HAP-1 (cell line): ENCODE results near the gene TUBB.
"Not testable (repeated sequence)": the region's sequence is repeated elsewhere in the genome, so short reads cannot be mapped to it uniquely, and the experiment has no call there.

Source experiments
- DNase-seq, 2 experiments: peaks; one replicate each; pipeline ENCODE4 v3.0.0-alpha.2; 2016 to 2020; ENCODE audit warnings: low spot score in 2 of 2
- H3K27me3 ChIP-seq: fragments of 250-450 bp; sonication (Bioruptor Pico); 2 replicates; pipeline ENCODE4 v1.5.1; 2020; ENCODE audit warnings: low read depth, mild to moderate bottlenecking, moderate library complexity
- H3K36me3 ChIP-seq: fragments of 250-450 bp; sonication (Bioruptor Pico); replicated peaks from 2 replicates; pipeline ENCODE4 v1.5.1; 2020; ENCODE audit warnings: mild to moderate bottlenecking
- H3K4me1 ChIP-seq: fragments of 250-450 bp; sonication (Bioruptor Pico); 2 replicates; pipeline ENCODE4 v1.5.1; 2020; ENCODE audit warnings: mild to moderate bottlenecking
- H3K4me3 ChIP-seq: fragments of 250-450 bp; sonication (Bioruptor Pico); 2 replicates; pipeline ENCODE4 v1.5.1; 2020; ENCODE audit warnings: mild to moderate bottlenecking, moderate library complexity
- H3K9me3 ChIP-seq: fragments of 250-450 bp; sonication (Bioruptor Pico); 2 replicates; pipeline ENCODE4 v1.5.1; 2020; ENCODE audit warnings: mild to moderate bottlenecking, moderate library complexity
- in situ Hi-C: fragments of 300-500 bp; cut with MboI; formaldehyde crosslinking; loops from 3 replicates; pipeline ENCODE4 v1.14.3; 2020; ENCODE audit warnings: low sequenced_read_pairs, inconsistent platforms, mixed read lengths

TUBB gene

DNA sequence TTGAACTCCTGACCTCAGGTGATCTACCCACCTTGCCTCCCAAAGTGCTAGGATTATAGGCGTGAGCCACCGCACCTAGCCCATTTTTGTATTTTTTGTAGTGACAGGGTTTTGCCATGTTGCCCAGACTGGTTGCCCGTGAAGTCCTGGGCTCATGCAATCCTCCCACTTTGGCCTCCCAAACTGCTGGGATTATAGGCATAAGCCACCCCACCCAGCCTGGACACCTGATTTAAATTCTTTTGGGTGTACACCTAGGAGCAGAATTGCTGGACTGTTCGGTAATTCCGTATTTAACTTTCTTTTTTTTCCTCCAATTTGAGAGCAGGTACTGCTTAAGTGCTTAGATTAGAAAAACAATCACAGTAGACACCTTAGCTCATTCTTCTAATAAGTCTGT, 23.7 kb upstream of the TUBB start:
- DNase-seq: no peak
- Histone ChIP-seq H3K27me3 (no peaks in the 10 kb centered on the region), H3K36me3 (peaks cover 21% of the 10 kb centered on the region), H3K4me1 (peaks cover 3% of the 10 kb centered on the region), H3K4me3 (no peak overlapping the region), H3K9me3 (no peaks in the 10 kb centered on the region)
- in situ Hi-C loops: no loop called here

DNA sequence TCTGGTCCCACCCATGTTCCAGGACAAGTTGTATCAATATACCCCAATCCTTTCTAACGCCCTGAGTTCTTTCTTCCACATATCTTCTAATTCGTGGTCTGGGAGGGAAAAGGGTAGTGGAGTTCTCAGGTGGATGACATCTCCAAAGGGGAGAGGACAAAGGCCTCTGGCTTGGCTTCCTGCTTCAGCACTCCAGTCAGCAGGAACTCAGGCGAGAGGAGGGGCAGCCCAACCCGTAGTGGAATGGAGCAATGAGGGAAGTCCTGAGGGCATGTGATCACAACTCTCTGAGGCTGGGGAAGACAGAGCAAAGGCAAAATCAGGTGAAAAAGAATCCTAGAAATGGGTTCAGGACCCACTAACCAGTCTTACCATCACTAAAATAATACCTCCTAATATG, 19.8 kb upstream of the TUBB start:
- no peaks in the 10 kb centered on the region for H3K9me3 ChIP-seq
- no peak for DNase-seq
- no peak overlapping the region for H3K4me3 ChIP-seq
- H3K4me1 ChIP-seq: no peaks in the 10 kb centered on the region
- in situ Hi-C loops: no loop called here
- H3K36me3 ChIP-seq: peaks cover 44% of the 10 kb centered on the region
- H3K27me3 ChIP-seq: no peaks in the 10 kb centered on the region

- peaks cover 55% of the 10 kb centered on the region for H3K36me3 ChIP-seq
- no peak overlapping the region for H3K4me3 ChIP-seq
- in situ Hi-C loops: no loop called here
- no peak for DNase-seq
- no peaks in the 10 kb centered on the region for H3K9me3 ChIP-seq
- H3K4me1 ChIP-seq: no peaks in the 10 kb centered on the region
- H3K27me3 ChIP-seq: no peaks in the 10 kb centered on the region
These were observed 17.1 kb upstream of the TUBB start for GRCh38 chr6:30703011-30703410.

DNA sequence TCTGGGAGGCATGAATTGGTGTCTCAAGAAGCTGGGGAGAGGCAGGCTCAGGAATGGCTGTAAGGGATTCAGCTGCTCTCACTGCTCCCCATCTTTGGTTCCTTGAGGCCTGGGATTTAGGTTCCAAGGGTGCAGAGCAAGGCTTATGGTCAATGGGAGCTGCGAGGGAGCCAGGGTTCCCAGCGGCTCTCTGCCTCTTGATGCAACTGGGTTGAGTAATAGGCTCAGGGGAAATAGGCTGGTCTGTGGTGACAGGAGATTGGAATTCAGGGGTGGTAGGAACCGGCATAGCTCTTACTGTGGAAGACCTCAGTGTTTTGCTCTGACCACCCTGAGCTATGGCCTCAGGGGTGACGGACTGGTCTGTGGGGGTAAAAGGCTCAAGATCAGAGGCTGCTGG, 16.3 kb upstream of the TUBB start:
- Histone ChIP-seq H3K4me3 (no peak overlapping the region), H3K36me3 (peaks cover 58% of the 10 kb centered on the region), H3K27me3 (no peaks in the 10 kb centered on the region), H3K9me3 (no peaks in the 10 kb centered on the region), H3K4me1 (no peaks in the 10 kb centered on the region)
- no peak for DNase-seq
- in situ Hi-C loops: no loop called here

- Histone ChIP-seq H3K27me3 (no peaks in the 10 kb centered on the region), H3K4me3 (no peak overlapping the region), H3K9me3 (no peaks in the 10 kb centered on the region), H3K4me1 (no peaks in the 10 kb centered on the region), H3K36me3 (peaks cover 63% of the 10 kb centered on the region)
- in situ Hi-C loops: no loop called here
- DNase-seq: no peak
These were observed 14.5 kb upstream of the TUBB start for GRCh38 chr6:30705620-30706019.

DNA sequence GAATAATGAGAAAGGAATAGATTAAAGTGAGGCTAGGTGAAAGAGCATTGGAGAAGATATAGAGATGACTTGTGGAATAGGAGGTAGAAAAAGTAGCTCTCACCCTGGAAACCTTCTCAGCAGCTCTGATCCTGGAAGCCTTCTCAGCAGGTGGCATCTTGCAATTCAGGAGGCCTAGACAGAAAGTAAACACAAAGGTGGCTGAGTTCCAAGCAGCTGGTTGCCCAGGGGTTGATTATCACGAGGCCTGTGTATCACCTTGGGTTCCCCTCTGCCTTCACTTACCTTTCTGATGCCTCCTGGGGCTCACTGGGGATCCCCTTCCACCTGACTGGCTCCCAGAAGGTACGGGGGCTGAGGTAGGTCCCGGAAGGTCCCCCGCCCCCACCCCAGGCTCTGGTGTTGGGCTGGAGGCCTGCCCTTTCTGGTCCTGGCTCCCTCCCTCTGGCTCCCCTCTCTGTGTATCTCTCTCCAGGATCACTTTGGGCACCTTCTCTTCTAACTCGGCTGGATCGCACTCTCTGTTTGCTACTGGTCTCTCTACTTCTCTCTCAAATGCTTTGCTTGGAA, 12.8 kb upstream of the TUBB start:
- Histone ChIP-seq H3K27me3 (no peaks in the 10 kb centered on the region), H3K9me3 (no peaks in the 10 kb centered on the region), H3K4me3 (no peak overlapping the region), H3K36me3 (peaks cover 70% of the 10 kb centered on the region), H3K4me1 (no peaks in the 10 kb centered on the region)
- in situ Hi-C loops: no loop called here
- no peak for DNase-seq

- H3K4me3 ChIP-seq: no peak overlapping the region
- no peaks in the 10 kb centered on the region for H3K27me3 ChIP-seq
- in situ Hi-C loops: no loop called here
- H3K36me3 ChIP-seq: peaks cover 73% of the 10 kb centered on the region
- no peaks in the 10 kb centered on the region for H3K4me1 ChIP-seq
- DNase-seq: no peak
- no peaks in the 10 kb centered on the region for H3K9me3 ChIP-seq
These were observed 10.9 kb upstream of the TUBB start for GRCh38 chr6:30709101-30709868.

GRCh38 chr6:30711758-30712380, 8.3 kb upstream of the TUBB start:
- DNase-seq: no peak
- in situ Hi-C loops: no loop called here
- Histone ChIP-seq H3K36me3 (peaks cover 79% of the 10 kb centered on the region), H3K27me3 (no peaks in the 10 kb centered on the region), H3K9me3 (no peaks in the 10 kb centered on the region), H3K4me1 (peaks cover 7% of the 10 kb centered on the region), H3K4me3 (no peak overlapping the region)

- no peaks in the 10 kb centered on the region for H3K27me3 ChIP-seq
- in situ Hi-C loops: no loop called here
- no peak overlapping the region for H3K4me3 ChIP-seq
- H3K36me3 ChIP-seq: peaks cover 73% of the 10 kb centered on the region
- H3K9me3 ChIP-seq: no peaks in the 10 kb centered on the region
- peaks cover 7% of the 10 kb centered on the region for H3K4me1 ChIP-seq
- no peak for DNase-seq
These were observed 7.7 kb upstream of the TUBB start for GRCh38 chr6:30712441-30712945.

DNA sequence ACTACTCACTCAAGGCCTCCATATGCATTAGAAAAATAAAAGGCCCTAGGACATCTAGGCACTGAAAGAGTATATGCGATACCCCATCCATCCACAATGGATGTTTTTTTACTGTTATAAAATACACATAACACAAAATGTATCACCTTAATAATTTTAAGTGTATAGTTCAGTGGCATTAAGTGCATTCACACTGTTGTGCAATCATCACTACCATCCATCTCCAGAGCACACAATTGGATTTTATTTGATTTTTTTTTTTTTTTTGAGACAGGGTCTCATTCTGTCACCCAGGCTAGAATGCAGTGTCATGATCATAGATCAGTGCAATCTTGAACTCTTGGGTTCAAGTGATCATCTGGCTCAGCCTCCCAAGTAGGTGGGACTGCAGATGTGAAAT, 5.9 kb upstream of the TUBB start:
- Histone ChIP-seq H3K4me1 (peaks cover 22% of the 10 kb centered on the region), H3K9me3 (no peaks in the 10 kb centered on the region), H3K27me3 (no peaks in the 10 kb centered on the region), H3K36me3 (peaks cover 58% of the 10 kb centered on the region), H3K4me3 (no peak overlapping the region)
- no peak for DNase-seq
- in situ Hi-C loops: no loop called here

DNA sequence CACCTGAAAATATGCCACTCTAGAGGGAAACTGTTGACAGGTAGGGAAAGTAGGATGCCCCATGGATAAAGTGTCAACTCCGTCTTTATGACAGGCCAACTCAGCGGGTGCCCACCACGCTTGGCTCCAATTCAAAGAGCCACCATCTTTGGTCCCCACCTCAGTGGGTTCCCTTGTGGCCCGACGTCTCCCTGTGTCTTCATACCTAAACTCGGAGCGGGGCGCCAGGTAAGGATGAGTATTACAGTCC, 3.3 kb upstream of the TUBB start:
- no peaks in the 10 kb centered on the region for H3K27me3 ChIP-seq
- in situ Hi-C loops: no loop called here
- peak overlapping the region; percentile 64 for H3K4me3 ChIP-seq
- peaks cover 22% of the 10 kb centered on the region for H3K4me1 ChIP-seq
- DNase-seq: no peak
- peaks cover 46% of the 10 kb centered on the region for H3K36me3 ChIP-seq
- H3K9me3 ChIP-seq: no peaks in the 10 kb centered on the region

DNA sequence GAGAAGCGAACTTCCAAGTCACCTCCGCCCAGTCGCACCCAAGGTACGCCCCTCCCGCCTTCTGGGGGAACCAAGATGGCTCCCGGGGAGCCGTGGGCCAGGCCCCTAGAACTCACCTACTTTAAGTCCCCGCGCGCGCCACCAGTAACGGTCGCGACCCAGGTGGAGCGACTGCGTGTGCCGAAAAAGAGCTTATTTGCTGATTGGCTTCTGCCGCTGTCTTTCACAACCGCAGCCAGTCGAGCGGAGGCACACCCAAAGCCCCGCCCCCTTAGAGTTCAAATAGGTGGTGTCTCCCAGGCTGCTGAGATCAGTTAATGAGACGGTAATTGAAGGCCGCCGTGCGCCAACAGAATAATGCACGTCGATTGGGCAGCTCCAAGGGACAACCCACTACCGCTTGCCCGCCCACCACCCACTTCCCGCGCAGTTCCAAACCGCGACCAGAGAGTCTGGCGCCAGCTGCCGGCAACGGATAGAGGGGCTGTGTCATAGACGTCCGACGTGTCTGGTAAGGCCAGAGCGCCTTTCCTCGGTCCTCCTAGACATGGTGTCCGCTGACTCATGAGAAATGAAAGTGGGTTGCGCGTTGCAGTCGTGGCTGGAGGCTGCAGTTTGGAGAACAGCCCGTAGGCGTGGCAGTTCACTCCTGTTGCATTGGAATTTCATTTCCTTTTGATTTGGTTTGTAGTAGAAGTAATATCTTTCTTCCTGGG, 2.9 kb upstream of the TUBB start, which contains the start of gene MDC1:
TSS of gene MDC1 (minus strand) at position 153 of the 716 bp plus-strand sequence. CDS start 2,106 bp downstream, outside the sequence.
- Histone ChIP-seq H3K4me1 (peaks cover 22% of the 10 kb centered on the region), H3K27me3 (no peaks in the 10 kb centered on the region), H3K9me3 (no peaks in the 10 kb centered on the region), H3K36me3 (peaks cover 46% of the 10 kb centered on the region), H3K4me3 (peak within 1 kb of the TSS; percentile 64)
- in situ Hi-C loops: no loop called here
- DNase-seq: peak; percentile 99 to 100

- DNase-seq, H3K27me3 ChIP-seq, H3K9me3 ChIP-seq, in situ Hi-C loops: not testable (repeated sequence)
- Histone ChIP-seq H3K4me1 (peaks cover 27% of the 10 kb centered on the region), H3K36me3 (peaks cover 46% of the 10 kb centered on the region), H3K4me3 (peak overlapping the region; percentile 64)
These were observed 2.1 kb upstream of the TUBB start for GRCh38 chr6:30717845-30718720.
